GM21825 (cell line): ENCODE data around the gene MICALL1.
"Not testable (repeated sequence)": the region's sequence is repeated elsewhere in the genome, so short reads cannot be mapped to it uniquely, and the experiment has no call there.

Experiments
- ATAC-seq: cut with Tn5 transposase; IDR thresholded peaks from one replicate; pipeline ENCODE4 v1.9.1; 2021; ENCODE audit warnings: mild to moderate bottlenecking, moderate library complexity; ENCODE audit not compliant: unreplicated experiment

MICALL1 gene

DNA sequence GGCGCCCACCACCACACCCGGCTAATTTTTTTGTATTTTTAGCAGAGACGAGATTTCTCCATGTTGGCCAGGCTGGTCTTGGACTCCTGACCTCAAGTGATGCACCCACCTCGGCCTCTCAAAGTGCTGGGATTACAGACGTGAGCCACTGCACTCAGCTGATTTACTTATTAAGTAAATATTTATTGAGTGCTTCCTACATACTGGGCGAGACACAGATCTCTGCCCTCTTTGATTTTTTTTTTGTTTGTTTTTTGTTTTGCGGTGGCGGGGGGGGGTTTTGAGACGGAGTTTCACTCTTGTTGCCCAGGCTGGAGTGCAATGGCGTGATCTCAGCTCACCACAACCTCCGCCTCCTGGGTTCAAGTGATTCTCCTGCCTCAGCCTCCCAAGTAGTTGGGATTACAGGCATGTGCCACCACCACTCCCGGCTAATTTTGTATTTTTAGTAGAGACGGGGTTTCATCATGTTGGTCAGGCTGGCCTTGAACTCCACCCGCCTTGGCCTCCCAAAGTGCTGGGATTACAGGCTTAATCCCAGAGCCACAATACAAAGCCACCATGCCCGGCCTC lies 49.8 kb downstream of the MICALL1 start:
- not testable (repeated sequence) for ATAC-seq

DNA sequence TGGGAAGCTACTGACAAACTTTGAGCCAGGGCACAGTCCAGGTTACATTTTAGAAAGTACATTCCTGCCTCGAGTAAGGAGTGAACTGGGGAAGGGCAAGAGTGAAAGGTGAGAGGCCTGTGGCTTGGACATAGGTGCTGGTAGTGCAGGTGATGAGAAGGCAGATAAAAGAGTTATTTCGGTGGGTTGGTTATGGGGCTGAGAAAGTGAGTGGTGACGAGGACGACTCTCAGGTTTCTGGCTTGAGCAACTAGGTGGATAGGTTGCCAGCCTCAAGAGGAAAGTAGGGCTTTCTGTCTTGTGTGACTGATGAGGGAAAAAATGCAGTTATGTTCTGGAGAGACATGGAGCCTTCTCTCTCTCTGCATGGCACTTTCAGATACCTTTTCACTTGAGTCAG lies 51.1 kb downstream of the MICALL1 start:
- ATAC-seq = no peak

DNA sequence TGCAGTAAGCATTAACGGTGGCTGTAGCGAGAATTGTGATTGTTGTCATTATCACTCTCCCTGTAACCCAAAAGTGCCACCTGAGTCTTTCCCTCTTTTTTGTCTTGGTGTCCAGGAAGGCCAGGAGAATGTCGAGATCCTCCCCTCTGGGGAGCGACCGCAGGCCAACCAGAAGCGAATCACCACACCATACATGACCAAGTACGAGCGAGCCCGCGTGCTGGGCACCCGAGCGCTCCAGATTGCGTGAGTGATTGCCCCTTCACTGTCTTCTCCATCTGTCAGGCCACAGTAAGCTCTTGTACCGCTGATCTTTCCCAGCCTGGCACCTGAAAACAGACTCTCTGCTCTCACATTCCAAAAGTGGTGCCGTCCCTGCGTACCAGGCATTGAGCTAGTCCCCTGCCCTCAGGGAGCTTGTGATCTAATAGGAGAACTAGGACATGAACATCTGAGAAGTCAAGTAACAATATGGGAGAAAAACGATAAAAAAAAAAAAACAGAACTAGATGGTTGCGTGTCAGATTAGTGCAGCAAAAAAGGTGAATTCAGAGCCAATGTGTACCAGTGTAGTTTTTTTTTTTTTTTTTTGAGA lies 53.2 kb downstream of the MICALL1 start:
- no peak for ATAC-seq

DNA sequence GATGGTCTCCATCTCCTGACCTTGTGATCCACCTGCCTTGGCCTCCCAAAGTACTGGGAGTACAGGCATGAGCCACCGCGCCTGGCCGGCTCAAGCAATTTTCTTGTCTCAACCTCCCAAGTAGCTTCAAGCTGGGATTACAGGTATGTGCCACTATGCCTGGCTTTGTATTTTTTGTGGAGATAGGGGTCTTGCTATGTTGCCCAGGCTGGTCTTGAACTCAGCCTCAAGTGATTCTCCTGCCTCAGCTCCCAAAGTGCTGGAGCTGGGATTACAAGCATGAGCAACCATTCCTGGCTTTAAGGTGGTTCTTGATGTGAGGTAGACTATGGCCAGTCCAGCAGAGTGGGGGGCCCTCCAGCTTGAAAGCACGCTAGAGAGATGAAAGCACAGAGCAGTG lies 55.0 kb downstream of the MICALL1 start:
- no peak for ATAC-seq

- no peak for ATAC-seq
These were observed 60.0 kb downstream of the MICALL1 start for GRCh38 chr22:37965940-37966664.

DNA sequence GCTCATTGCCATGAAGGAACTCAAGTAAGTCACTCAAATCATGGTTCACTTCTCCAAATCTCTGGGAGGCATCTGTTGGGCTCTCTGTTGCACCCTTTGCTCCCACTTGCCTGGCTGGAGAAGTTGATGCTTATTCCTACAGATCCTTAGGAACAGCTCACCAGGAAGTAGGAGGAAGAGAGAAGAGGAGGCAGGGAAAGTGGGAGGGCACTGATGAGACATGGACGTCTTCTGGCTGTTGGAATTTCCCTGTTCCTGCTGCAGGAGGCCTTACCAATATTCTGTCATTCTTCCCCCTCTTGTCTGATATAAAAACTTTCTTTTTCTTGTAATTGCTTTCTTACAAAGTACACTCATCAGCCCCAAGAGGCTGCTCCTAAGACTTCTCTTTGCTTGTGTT lies 61.0 kb downstream of the MICALL1 start:
- no peak for ATAC-seq

DNA sequence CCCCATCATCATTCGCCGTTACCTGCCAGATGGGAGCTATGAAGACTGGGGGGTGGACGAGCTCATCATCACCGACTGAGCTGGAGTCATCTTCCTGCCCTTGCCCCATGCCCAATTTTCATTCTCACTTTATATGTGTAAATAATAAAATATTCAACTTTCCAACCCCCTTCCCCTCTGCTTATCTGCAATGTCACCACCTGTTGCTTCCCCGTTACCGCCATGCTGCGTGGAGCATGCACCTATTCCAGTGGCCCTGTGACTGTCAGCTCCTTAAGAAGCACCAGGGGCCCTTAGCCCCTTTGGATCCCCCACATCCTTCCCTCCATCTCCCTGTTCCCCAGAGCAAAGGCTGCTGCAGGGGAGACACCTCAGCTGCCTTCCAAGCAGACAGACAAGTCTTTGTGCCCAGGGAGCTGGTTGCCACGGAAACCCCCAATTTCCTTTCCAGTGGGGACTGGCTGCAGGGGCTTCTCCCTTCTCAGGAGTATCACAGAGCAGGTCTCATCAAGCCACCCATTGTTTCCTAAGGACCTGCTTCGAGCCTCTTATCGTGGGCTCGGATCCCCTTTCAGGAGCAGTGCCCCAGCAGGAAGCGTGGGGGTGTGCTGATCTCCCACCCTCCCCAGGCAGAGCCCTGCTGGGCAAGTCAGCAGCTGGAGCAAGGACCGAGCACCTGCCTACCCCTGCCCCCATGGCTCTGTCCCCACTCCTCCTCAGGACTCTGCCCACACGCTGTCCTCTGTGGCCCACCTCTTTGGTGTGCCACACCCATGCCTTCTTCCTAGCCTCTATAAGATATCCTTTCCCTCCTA lies 61.7 kb downstream of the MICALL1 start:
- ATAC-seq = no peak

DNA sequence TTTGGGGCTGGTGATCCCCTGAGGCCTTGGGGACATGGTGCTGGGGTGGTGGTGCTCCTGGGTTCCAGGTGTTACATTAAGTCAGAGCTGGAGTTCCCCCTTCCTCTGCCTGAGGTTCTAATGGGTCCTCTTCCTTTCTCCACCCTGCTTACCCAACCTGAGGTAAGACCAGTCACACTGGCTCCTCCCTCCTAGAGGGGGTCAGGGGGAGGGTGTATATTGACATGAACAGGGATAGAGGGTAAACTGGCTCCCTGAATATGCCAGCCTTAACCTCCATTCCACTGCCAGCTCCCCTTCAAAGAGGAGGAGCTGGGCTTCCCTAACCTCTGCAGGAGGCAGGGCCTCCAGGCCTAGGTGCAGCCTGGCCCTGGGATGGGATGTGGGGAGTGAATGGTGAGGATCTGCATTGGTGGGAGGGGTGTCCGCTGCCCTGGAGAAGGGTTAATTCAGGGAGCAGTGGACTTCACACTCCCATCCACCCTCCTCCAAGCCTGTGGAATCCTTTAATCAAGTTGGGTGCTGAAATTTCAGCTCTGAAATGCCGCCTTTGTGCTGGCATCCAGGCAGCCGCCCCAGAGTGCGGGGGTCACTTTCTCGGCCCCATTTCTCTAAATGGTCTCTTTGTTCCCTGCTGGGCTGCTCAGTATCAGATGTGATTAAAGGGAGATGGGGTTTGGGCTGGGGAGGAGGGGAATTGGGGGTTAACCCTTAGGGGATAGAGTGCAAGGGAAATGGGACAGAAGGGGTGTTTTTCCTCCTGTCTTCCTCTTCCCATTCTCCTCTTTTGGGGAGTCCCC lies 62.6 kb downstream of the MICALL1 start:
- ATAC-seq = no peak

- no peak for ATAC-seq
These were observed 64.8 kb downstream of the MICALL1 start for GRCh38 chr22:37970864-37971263.

DNA sequence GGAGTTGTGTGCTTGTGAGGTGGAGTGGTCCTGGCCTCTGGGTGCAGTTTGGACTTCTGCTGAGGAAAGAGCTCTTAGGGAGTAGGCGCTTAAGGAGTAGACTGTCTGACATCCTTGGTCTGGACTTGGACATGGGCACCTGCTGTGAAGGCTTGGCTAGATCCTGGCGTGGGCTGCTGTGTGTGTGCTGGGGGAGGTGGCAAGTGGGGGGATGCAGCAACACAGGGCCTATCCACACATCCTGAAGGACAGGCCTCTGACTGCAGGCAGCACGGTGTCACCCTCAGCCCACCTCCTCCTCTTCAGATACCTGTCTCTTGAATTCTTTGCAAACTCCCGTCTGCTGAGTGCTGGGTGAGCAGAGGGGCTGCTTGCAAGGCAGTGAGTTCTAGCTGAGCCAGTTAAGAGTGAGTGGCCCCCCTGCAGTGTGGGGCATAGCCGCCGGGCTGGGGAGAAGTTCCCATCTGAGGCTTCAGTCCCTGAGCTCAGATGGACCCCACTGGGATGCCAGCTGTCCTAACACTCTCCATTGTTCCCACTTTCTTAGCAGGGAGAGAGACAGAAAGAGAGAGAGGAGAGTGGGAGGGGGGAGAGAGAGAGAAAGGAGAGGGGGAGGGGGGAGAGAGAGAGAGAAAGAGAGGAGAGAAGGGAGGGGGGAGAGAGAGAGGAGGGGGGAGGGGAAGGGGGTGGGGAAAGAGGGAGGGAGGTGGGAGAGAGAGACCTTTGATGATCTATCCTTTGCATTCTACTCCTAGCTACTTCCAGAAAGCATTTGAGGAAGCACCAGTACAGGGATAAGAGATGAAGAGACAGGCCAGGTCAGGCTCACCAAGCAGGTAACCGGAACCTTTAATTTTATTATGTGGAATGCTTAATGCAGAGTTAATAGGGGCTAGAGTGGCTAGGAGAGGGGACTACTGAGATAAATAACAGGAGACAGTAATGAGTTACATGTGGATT lies 65.7 kb downstream of the MICALL1 start:
- ATAC-seq = no peak

GRCh38 chr22:37972527-37972926 lies 66.4 kb downstream of the MICALL1 start:
- ATAC-seq = no peak

GRCh38 chr22:37973271-37974170 lies 67.4 kb downstream of the MICALL1 start:
- no peak for ATAC-seq

GRCh38 chr22:37975153-37975552 lies 69.1 kb downstream of the MICALL1 start:
- no peak for ATAC-seq

GRCh38 chr22:37976022-37976421 lies 69.9 kb downstream of the MICALL1 start:
- not testable (repeated sequence) for ATAC-seq

DNA sequence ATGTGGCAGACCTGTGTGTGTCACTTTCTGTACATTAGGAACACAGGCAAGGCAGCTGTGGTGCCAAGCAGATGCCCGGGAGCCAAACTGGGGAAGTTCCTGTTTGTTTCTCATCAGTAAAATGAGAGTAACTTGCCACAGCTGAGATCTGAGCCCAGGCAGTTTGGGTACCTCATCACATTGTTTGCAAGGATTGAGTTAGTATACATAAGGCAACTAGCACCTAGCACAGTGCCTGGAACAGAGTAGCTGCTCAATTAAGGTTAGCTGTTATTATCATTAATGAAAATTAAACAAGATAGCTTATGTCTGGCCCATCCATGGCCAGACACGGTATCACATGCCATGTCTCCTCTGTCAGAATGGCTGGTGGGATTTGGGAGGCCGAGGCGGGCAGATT lies 70.5 kb downstream of the MICALL1 start:
- ATAC-seq = no peak

DNA sequence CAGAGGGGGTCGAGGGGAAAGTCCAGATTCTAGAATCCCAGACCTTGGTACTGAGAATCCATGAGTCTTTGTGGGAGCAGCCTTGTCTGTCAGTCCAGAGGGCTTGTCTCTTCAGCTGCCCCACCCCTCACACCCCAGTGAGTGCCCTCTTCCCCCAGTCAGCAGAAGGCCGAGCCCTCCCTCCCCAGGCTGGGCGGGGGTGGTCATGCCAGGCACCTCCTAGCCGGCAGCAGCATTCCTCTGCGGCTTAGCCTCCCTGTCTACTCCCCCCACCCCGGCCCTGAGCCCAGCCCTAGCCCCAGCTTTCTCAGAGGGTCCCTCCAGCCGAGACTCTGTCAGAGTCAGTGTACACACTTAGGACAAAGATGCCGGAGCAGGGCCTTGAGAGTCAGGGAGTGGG lies 73.7 kb downstream of the MICALL1 start:
- ATAC-seq = no peak

GRCh38 chr22:37981282-37982011 lies 75.3 kb downstream of the MICALL1 start:
- no peak for ATAC-seq
